Stimulated activated CD8-positive, alpha-beta memory T cell treated with anti-CD3 and anti-CD28 coated beads, Interleukin-4, amount 100 ng/mL, for 4 hours (primary cell): ENCODE results near the gene CABCOCO1.

Source experiments
- DNase-seq, 2 donors: peaks; one replicate each; pipeline ENCODE4 v3.0.0-alpha.2; 2020; ENCODE audit warnings: low read depth in 2 of 2, low spot score in 1 of 2

Gene CABCOCO1

DNA sequence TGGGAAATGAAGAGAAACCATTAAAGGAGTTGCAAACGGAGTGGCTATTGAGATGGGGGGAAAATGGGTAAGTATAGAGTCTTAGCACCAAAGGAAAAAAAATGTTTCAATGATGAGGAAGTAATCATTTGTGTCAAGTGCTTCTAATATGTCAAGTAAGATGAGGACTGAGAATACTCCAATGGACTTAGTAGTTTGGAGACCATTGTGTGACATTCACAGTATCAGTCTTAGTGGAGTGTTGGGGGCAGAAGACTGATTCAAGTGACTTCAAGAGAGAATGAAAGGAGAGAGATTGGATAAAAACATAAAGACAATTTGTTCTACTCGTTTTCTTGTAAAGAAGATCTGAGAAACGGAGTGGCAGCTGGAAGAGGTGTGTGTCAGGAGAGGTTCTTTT, 150.2 kb downstream of the CABCOCO1 start:
- no peak for DNase-seq

DNA sequence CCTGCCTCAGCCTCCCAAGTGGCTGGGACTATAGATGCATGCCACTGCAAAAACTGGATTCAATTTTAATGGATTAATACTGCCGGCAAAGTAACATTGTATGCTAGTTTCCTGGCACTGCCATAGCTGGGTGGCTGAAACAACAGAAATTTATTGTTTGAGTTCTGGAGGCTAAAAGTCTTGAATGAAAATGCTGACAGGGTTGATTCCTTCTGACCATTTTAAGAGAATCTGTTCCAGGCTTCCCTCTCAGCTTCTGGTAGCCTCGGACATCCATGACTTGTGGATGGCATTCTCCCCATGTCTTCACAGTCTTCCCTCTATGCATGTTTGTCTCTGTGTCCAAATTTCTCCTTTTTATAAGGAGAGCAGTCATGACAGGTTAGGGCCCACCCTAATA, 151.4 kb downstream of the CABCOCO1 start:
- no peak for DNase-seq

DNA sequence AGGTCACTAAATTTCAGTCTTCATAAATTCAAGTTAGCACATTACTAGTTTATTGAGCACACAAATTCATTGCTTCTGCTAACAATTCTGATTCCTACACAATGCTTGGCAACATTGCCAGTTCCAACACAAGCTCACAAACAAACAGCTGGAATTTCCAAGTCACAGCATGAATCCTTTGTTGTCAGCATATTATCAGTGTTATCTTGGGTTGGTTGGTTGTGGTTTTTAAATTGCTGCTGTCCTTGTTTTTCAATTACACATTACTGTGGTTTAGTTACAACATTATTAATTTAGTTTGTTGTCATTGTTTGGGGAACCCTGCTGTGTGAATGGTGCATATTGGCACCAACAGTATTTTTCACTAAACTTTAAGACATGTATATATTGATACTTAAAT, 152.8 kb downstream of the CABCOCO1 start:
- no peak for DNase-seq
